SHP77 (cell line): ENCODE data around the gene BPIFA3.
"Not testable (repeated sequence)": the region's sequence is repeated elsewhere in the genome, so short reads cannot be mapped to it uniquely, and the experiment has no call there.

Experiments used
- DNase-seq, 2 experiments: peaks; one replicate each; lab custom pipeline; 2025; lab: John Stamatoyannopoulos, UW

BPIFA3 gene

DNA sequence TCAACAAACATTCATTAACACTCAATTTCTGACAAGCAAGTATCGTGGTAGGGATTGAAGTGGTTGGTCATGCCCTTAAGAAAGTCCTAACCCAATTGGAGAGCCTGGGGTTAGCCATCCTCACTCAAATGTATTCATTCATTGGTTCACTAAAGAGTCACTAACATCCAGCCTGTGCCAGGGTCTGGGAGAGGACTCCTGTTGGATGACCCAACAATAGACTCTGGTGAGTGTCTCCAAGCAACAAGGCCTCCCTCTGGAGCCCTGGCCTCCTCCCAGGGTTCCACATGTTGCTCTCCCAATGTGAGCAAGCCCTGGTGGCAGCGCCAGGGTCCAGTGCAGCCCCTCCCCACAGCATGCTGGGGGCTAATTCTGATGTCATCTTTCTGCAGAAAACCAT is at the start of gene BPIFA3:
Gene BPIFA3 (plus strand): TSS at position 301 of the 400 bp plus-strand sequence. CDS start 185 bp downstream, outside the sequence.
- no peak for DNase-seq

DNA sequence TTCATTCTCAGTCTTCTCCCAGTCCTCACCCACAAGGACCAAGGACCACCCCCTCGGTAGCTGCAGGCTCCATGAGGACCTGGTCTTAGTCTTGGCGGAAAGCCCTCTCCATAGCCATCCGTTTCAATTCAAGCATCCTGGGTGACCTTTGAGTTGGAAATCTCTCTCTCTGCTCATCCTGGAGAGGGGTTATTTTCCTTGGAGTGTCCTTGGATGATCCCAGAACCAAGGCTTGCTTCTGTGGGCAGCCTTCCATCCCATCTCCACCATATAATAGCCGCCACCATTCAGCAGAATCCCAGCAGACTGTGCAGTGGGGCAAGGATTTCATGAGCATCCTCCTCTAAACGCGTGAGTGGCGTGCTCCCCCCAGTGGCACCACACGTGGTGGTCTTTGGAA is 49.3 kb upstream of the BPIFA3 start, which contains the start of gene BPIFA2:
Gene BPIFA2 (plus strand): TSS at position 301 of the 400 bp plus-strand sequence. CDS start 987 bp downstream, outside the sequence.
- no peak for DNase-seq

DNA sequence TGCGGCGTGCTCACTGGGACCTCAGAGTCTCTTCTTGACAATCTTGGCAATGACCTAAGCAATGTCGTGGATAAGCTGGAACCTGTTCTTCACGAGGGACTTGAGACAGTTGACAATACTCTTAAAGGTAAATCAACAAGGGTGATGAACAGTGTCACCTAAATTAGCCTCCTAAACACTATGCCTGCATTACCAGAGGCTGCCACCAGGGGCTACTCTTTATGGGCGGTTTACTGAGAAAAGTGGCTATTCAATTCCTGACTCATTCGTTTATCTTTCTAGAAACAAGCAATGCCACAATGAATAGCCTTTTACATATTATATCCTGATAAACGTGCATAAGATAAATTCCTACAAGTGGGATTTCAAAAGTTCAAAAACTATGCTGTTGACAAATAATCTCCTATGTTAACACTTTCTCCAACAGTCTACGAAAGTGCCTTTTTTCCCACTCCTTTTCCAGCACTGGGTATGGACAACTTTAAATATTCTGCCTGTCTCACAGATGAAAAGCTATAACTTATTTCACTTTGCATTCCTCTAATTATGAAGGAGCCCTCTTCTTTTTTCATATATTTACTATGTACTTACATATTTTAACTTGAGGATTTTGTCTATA is 47.9 kb upstream of the BPIFA3 start:
- no peak for DNase-seq

DNA sequence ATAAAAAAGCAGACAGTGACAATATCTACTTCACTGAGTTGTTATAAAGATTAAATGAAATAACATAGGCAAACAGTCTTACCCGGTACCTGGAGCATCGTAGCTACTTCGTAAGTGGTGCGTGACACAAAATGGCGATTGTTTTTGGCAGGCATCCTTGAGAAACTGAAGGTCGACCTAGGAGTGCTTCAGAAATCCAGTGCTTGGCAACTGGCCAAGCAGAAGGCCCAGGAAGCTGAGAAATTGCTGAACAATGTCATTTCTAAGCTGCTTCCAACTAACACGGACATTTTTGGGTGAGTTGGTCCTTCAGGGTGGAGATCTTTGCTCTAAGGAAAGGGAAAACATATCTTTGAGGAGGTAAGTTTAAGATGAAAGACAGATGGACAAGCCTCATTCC is 44.4 kb upstream of the BPIFA3 start:
- no peak for DNase-seq

DNA sequence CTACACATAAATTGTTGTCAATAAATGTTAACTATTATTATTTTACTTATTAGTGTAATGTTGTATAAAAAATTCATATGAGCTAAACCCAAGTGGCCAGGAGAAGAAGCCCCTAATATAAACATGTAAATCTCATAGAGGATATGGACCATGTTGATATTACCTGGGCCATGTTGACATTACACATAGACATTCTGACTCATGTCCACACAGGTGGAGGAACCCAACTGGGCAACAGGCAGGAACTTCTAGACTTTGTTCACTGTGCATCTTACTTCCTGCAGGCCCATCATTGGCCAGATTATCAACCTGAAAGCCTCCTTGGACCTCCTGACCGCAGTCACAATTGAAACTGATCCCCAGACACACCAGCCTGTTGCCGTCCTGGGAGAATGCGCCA is 42.0 kb upstream of the BPIFA3 start:
- no peak for DNase-seq

DNA sequence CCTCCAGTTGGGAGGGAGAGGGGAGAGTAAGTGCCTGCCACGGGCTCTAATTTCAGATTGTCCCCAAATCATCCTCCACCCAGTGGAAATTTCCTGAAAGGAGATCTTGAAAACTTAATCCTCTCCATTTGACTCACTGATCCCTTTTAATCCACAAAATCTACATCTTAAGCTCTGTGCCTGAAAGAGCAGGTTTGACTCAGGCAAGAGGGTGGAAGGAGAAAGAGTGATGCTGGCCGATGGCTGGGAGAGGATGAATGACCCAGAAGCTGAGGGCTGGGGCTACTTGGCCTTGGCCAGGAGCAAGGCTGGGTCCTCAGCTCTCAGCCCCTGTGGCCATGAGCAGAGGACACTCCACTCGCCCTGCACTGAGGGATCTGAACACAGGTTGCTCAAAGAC is 41.1 kb upstream of the BPIFA3 start:
- no peak for DNase-seq

DNA sequence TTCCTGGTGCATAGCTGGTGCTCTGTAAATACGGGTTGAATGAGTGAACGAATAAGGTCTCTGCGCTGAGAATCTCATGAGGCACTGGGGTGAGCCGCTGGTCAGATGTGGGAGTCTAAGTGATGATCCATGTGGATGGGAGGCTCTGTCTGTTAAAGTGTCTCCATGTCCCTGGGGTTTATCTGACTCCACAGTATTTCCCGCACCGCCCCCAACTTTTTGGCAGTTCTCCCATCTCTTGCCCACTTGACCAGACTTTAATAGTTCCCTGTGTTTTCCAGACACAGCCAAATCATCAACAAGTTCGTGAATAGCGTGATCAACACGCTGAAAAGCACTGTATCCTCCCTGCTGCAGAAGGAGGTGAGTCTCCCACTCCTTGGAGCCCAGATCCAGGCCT is 39.3 kb upstream of the BPIFA3 start:
- no peak for DNase-seq

DNA sequence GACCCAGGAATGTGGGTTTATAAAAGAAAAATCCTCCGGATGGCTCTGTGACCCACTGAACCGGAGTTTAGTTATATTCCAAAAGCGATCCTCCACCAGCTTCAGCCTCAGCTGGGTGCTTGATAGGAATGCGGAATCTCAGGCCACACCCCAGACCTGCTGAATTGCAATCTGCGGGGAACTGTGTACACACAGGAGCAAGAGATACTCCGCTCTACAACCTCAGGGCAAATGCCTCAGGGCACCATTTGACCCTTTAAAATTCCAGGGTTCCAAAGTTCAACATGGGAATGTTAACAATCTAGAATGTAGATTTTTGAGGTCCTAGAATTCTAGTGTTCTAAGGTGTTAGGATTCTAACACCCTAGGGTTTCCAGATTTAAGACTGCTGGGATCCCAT is 38.4 kb upstream of the BPIFA3 start:
- no peak for DNase-seq

DNA sequence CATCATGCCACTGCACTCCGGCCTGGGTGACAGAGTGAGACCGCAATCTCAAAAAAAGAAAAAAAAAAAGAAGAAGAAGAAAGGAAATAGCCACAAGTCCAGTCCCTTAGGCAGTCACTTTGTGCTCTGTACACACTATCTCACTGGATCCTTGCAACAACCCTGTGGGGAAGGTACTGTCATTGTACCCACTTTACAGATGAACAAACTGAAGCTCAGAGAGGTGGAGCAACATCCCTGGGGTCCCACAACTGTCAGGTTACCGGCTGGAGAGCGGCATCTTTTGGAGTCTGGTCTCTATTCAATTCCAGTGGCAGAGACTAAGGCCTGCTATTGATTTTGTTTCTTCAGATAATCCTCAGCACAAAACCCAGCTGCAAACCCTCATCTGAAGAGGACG is 37.0 kb upstream of the BPIFA3 start:
- no peak for DNase-seq

DNA sequence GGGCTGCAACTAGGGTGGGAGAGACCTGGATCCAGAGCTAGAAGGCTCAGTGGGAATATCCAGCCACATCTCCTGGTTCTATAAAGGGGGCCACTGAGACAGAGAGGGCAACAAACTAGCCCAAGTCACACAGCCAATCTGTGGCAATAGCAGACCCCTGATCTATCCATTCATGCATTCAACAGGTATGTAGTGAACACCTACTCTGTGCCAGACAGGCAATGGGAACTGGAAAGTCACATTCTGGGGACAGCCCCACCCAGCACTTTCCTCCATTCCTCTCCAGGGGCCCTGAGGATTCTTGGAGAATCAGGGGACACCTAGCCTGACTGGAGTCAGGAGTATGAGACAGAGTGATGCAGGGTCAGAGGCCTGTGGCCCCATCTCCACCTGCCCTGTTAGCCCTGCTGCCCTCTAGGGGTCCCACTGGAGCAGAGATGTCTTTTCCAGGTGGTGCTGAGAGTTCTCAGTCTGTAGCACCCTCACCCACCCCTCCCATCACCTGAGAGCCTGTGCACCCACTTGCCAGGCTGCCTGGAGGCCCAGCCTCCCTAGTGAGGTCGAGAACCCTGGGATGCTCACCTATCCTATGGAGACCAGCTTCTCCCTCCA is 35.6 kb upstream of the BPIFA3 start:
- no peak for DNase-seq

DNA sequence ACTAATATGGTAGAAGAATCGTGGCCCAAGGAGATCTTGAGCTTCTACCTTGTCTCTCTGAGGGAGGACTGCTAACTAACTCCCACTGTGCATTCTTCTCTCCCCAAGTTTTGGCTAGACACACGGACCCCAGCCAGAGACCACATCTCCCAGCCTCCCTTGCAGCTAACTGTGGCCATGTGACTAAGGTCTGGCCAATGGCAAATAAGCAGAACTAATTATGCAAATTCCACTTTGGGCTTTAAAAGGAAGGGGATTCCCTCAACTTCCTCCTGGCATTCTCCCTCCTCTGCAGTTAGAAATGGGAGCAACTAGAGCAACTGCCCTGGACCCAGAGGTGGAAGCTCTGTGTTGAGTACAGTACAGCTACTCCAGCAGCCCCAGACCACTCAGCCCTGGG is 33.8 kb upstream of the BPIFA3 start:
- no peak for DNase-seq

DNA sequence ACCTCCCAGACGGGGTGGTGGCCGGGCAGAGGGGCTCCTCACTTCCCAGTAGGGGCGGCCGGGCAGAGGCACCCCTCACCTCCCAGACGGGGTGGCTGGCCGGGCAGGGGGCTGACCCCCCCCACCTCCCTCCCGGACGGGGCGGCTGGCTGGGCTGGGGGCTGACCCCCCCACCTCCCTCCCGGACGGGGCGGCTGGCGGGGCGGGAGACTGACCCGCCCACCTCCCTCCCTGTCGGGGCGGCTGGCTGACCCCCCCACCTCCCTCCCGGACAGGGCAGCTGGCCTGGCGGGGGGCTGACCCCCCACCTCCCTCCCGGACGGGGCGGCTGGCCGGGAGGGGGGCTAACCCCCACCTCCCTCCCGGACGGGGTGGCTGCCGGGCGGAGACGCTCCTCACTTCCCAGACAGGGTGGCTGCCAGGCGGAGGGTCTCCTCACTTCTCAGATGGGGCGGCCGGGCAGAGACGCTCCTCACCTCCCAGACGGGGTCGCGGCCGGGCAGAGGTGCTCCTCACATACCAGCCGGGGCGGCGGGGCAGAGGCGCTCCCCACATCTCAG is 32.0 kb upstream of the BPIFA3 start:
- not testable (repeated sequence) for DNase-seq

DNA sequence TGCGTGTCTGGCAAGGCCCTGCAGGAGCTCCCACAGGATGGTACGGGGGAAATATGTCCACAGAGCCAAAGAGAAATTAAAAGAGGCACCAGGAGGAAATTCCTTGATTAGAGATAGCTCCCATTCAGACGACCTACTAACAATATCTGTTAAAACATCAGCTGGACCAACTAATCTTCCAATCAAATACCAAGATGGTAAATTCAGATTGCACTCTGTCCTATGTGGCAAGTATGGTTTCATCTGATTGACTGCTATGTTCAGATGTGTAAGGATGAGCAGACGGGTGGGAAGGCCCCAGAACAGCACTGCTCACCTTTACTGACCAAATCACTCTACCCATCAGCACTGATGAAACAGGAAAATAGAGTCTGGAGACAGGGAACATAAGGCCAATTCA is 29.7 kb upstream of the BPIFA3 start:
- no peak for DNase-seq

DNA sequence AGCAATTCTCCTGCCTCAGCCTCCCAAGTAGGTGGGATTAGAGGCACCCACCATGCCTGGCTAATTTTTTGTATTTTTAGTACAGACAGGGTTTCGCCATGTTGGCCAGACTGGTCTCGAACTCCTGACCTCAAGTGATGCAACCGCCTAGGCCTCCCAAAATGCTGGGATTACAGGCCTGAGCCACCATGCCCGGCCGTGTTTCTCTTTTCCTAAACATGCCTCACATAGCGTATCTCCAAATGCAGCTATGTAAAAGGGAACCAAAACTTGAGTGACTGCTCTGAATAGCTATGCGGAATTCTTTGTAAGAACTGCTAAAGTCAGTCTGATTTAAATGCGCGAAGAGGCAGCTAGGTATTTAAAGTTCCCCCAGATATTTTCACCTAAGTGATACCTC is 28.7 kb upstream of the BPIFA3 start:
- DNase-seq, result no peak

DNA sequence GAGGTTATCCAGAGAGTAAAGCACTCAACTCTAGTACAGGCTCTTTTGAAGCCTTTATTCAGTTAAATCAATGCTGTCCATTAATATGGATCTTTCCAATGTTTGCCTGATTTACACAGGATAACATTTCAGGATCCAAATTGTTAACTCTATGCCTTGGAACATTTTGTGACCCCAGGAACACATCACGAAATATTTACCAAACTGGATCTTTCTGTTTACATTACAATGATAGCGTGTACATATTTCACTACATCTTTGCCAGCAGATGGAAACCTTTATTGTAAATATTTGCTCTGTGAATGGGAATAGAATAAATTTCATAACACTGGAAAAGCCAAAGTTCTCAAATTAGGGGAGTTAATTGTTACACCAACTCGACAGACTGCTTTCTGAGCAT is 25.7 kb upstream of the BPIFA3 start:
- DNase-seq, result no peak

DNA sequence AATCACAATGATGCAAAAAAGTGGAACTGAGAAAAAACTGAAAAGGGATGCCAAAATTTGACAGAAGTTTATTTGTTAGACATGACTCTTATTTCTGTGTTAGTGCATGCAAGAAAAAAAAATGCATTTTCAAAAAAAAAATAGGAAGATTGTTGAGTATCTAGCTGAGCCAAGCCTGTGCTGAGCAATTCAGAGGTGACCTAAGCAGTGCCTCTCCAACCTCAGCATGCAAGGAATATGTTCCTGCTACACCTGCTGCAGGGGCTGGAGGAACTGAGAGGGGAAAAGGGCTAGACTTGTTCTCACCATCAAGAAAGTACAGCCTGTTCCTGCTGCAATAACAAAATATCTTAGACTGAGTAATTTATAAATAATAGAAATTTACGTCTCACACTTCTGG is 25.2 kb upstream of the BPIFA3 start:
- no peak for DNase-seq

DNA sequence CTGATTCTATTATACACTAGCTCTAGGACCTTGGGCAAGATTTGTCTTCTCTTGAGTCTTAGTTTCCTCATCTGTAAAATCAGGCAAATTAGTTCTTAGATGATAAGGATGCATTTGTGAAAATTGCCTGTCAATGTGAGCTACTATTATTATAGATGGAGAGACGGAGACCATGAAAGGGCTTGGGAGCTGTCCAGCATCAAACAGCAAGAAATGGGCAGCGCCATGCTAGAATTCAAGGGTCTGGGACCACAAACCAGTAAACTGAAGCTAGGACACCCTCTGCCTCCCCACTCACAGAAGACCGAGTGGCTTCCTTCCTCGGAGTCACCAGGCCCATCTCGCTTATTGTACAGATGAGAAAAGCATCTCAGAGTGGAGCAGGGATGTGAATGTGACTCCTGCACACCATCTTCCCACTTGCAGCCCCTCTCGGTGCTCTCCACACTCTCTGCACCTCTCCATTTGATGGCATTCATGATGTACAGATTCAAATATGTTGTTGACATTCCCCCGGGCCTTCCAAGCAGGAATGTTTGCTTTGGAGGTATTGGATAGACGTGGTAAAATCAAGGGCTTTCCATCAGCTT is 24.1 kb upstream of the BPIFA3 start:
- DNase-seq, result no peak

DNA sequence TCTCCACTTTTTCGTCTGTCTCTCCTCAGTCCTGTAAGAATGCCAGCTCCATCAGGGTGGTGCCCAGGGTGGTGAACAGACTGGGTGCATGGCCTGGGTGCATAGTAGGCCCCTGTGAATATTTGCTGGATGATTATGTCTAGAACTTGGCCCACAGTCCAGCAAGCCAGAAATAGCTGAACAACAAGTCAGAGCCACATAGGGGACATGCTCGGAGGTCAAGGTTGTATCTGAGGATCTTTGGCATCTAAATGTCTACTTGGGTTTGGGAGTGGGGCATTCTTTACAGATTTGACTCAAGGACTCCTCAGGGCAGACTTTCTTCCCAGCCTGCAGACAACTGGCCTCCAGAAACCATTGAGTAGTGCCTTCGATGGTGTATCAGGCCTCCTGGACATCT is 18.1 kb upstream of the BPIFA3 start:
- no peak for DNase-seq

DNA sequence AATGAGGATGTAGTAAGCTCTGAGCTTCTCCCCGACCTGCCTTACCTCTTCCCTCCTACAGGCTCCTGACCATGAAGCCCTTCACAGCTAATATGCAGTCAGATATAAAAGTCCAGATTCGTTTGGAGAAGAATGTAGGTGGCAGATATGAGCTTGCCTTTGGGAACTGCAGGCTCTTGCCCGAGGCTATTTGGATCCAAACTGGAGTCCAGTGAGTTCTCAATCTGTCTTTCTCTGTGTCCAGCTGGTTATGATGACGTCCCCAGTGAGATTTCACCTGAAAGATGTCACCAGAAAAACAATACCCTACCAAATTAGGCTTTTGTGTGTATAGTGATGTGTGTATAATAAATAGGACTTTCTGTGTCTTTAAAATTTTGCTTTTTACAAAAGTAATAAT is 14.7 kb upstream of the BPIFA3 start:
- no peak for DNase-seq

DNA sequence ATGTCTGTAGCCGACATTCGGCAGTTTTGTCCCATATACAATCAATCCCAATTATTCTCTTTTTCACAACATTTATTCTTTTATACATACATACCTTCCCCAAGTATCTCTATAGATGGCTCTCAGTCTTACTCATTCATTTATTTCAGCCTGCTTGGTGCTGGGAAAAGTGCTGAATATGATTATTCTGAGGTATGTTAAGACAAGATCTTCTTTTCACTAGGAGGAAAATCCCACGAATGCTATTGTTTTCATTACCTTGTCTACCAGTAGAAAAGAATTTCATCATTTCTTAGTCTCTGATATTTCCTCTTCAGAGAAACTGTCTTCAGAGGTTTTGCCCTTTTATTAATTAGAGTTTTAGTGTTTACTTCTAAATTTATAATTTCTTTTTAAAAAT is 13.7 kb upstream of the BPIFA3 start:
- no peak for DNase-seq

DNA sequence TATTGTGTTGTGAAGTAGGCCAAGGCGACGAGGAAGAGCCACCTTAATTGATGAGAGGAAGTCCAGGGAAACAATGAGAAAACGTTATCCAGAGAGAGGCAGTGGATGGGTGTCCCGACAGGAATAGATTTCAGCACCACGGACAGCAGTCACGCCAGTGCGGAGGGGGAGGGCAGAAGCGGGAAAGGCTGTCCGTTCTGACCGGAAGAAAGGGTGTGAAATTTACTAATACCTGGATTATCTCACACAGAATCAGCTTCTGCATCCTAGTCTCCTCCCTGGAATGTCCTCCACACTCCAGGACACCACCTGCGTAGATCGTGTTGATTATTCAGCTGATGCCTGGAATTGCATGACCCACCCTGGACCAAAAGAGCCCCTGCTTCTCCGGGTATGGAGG is 7.4 kb upstream of the BPIFA3 start:
- no peak for DNase-seq

DNA sequence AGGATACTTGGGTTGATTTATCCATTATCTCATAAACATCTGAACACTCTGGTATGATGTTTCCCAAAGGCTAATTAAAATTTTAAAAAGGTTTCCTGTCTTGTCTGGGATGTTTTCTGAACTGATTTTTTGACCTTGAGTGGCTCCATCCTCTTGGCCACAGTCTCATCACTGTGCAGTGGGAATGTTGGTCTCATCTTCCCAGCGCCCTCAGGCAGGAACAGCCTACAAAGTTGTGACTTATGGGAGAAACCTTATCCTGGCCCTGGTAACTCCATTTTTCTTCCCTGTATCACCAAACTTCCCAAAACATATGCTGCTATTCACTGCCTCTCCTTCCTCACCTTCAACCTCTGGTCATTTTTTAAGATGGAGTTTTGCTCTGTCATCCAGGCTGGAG is 6.8 kb upstream of the BPIFA3 start:
- no peak for DNase-seq

DNA sequence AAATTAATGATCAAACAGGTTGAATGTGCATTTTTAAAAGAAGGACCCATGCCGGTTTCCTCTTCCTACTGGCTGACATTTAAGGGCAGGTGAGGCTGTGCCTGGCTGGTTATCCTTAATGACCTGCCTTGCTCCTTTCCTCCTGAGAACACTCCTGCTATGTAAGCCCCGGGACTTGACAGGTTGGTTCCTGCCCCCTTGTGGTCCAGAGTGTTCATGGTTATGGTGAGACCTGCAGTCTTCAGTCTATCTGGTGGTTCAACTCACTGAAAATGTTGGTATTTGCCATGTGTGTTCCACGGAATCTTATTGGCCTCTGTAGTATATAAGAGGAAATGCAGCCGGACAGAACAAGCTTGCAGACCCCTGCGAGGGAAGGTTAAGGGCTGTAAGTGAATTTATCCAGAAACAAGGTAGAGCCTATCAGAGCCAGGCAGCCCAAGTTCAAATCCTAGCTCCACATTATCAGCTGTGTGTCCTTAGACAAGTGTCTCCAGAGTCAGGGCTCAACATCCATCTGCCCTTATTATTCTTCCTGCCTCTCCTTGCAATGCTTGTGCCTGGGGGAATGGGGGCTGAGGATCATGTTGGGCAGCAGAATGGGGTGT is 5.2 kb upstream of the BPIFA3 start:
- DNase-seq, result peak; percentile 47 to 79
